Measurements from ENCODE around the gene IFNA7. TPM values are rescaled to one million over a fixed set of nuclear protein-coding genes. Genes with fewer than 3 reads are reported as not detected.
A peak's percentile ranks its signal among the peaks of the same experiment; 100 is the strongest.
"Not testable (repeated sequence)": the region's sequence is repeated elsewhere in the genome, so short reads cannot be mapped to it uniquely, and the experiment has no call there.

The IFNA7 gene
- total RNA-seq, 2 experiments from 2014 or later, result not detected

GRCh38 chr9:21171351-21171750 lies 30.7 kb downstream of the IFNA7 start:
- Mint-ChIP-seq H3K36me3 (ENCODE audit: low read depth) (no peaks in the 10 kb centered on the region), H3K4me3 (no peak overlapping the region), H3K4me1 (ENCODE audit: low read depth) (no peaks in the 10 kb centered on the region), H3K9me3 (no peaks in the 10 kb centered on the region), H3K27me3 (ENCODE audit: low read depth) (peaks cover 5% of the 10 kb centered on the region), H3K27ac (no peak overlapping the region)
- intact Hi-C loops (cut with micrococcal nuclease), result no loop called here
- CTCF ChIA-PET, result no interaction called here
- DNase-seq, result no peak

- H3K4me3 Mint-ChIP-seq; H3K4me1 Mint-ChIP-seq (ENCODE audit: low read depth); intact Hi-C loops (cut with micrococcal nuclease); H3K9me3 Mint-ChIP-seq; H3K27me3 Mint-ChIP-seq (ENCODE audit: low read depth); DNase-seq; H3K36me3 Mint-ChIP-seq (ENCODE audit: low read depth); CTCF ChIA-PET; H3K27ac Mint-ChIP-seq: not testable (repeated sequence)
Observed at GRCh38 chr9:21166560-21166959, 35.4 kb downstream of the IFNA7 start, which contains the start of gene IFNA21. IFNA21 (minus strand) TSS chr9:21166660; CDS start chr9:21166612, 48 bp downstream.

- no peak for DNase-seq
- CTCF ChIA-PET, result no interaction called here
- Mint-ChIP-seq H3K27me3 (ENCODE audit: low read depth) (peaks cover 2% of the 10 kb centered on the region), H3K36me3 (ENCODE audit: low read depth) (no peaks in the 10 kb centered on the region), H3K4me3 (no peak overlapping the region), H3K4me1 (ENCODE audit: low read depth) (peaks cover 17% of the 10 kb centered on the region), H3K27ac (no peak overlapping the region), H3K9me3 (peaks cover 3% of the 10 kb centered on the region)
- intact Hi-C loops (cut with micrococcal nuclease), result no loop called here
Observed at GRCh38 chr9:21165516-21165915, 36.5 kb downstream of the IFNA7 start.

GRCh38 chr9:21160178-21160577 lies 41.8 kb downstream of the IFNA7 start:
- Mint-ChIP-seq H3K27ac (no peak overlapping the region), H3K9me3 (peaks cover 4% of the 10 kb centered on the region), H3K27me3 (ENCODE audit: low read depth) (no peaks in the 10 kb centered on the region), H3K4me1 (ENCODE audit: low read depth) (peaks cover 25% of the 10 kb centered on the region), H3K36me3 (ENCODE audit: low read depth) (no peaks in the 10 kb centered on the region), H3K4me3 (no peak overlapping the region)
- CTCF ChIA-PET, result interaction anchor here (0.8 to 1.5 kb wide), 2 partner anchors 18 to 23 kb away, joined by 3 to 4 read pairs; partner anchors contain the start of gene IFNW1
- DNase-seq, result peak; percentile 51
- intact Hi-C loops (cut with micrococcal nuclease), result no loop called here

DNA sequence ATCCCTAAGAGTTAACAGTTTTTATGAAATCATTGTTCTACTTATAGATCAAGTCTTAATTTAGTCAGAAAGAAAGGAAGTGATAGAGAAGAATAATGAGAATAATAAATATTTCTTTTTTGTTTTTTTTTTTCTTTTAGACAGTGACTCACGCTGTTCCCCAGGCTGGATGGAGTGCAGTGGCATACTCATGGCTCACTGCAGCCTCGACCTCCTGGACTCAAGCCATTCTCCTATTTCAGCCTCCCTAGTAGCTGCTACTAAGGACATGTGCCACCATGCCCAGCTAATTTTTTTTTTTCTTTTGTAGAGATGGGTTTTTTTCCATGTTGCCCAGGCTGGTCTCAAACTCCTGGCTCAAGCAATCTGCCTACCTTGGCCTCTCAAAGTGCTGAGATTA lies 46.5 kb downstream of the IFNA7 start:
- intact Hi-C loops (cut with micrococcal nuclease), result no loop called here

GRCh38 chr9:21154018-21154608 lies 47.9 kb downstream of the IFNA7 start:
- CTCF ChIA-PET, result interaction anchor here (0.9 kb wide), 1 partner anchor 29 kb away, joined by 4 read pairs; no protein-coding TSS in a partner anchor
- Mint-ChIP-seq H3K36me3 (ENCODE audit: low read depth) (peaks cover under 1% of the 10 kb centered on the region), H3K27ac (no peak overlapping the region), H3K4me3 (no peak overlapping the region), H3K4me1 (ENCODE audit: low read depth) (peaks cover 4% of the 10 kb centered on the region), H3K9me3 (peaks cover 3% of the 10 kb centered on the region), H3K27me3 (ENCODE audit: low read depth) (peaks cover 2% of the 10 kb centered on the region)
- intact Hi-C loops (cut with micrococcal nuclease), result loop anchor here (5.0 kb wide), 1 partner anchor 243 kb away; no protein-coding TSS in a partner anchor
- no peak for DNase-seq

More for the DNA sequence above, 46.5 kb downstream of the IFNA7 start:
- Mint-ChIP-seq H3K27ac (no peak overlapping the region), H3K4me1 (ENCODE audit: low read depth) (peaks cover 11% of the 10 kb centered on the region), H3K36me3 (ENCODE audit: low read depth) (no peaks in the 10 kb centered on the region), H3K9me3 (peaks cover 1% of the 10 kb centered on the region), H3K4me3 (no peak overlapping the region), H3K27me3 (ENCODE audit: low read depth) (no peaks in the 10 kb centered on the region)
- no peak for DNase-seq
- CTCF ChIA-PET, result interaction anchor here (1.9 kb wide), 1 partner anchor 40 kb away, joined by 4 read pairs; no protein-coding TSS in a partner anchor

DNA sequence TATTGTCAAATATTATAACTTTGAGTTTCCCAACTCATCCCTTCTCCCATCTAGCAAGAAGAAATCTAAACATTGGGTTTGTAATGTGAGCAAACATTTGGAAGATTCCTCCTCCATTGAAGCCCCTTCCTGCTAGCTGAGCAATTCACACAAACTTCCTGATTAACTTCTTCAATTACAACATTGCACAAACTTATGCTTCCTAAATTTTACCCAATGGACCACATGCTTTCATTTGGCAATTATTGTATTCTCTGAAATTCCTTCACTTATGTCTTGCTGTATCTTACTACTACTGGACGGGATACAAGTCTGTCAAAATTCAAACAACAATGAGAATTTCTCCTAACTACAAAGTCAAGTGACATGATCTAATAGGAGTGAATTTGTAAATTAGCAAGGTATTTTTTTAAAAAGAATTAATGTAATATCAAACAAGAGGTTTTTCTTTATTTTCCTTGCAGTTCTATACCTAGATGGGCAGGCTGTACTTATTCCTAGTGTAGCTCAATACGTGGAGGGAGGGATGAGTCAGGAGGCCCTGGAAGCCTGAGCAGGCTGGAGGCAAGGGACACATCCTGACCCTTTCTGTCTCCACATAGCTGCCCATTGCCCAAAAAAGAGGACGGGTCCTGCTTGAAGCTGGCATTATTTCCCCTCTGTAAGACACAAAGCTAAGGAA lies 48.5 kb downstream of the IFNA7 start:
- Mint-ChIP-seq H3K27me3 (ENCODE audit: low read depth) (peaks cover 2% of the 10 kb centered on the region), H3K4me3 (no peak overlapping the region), H3K4me1 (ENCODE audit: low read depth) (peaks cover 4% of the 10 kb centered on the region), H3K9me3 (peaks cover 8% of the 10 kb centered on the region), H3K36me3 (ENCODE audit: low read depth) (peaks cover 3% of the 10 kb centered on the region), H3K27ac (no peak overlapping the region)
- CTCF ChIA-PET, result interaction anchor here (0.9 kb wide), 1 partner anchor 29 kb away, joined by 4 read pairs; no protein-coding TSS in a partner anchor
- DNase-seq, result no peak
- intact Hi-C loops (cut with micrococcal nuclease), result loop anchor here (5.0 kb wide), 1 partner anchor 244 kb away; no protein-coding TSS in a partner anchor

Other genes starting within 250 kb of the IFNA7 start
- gene HACD4, start 170.6 kb downstream of the IFNA7 start, total RNA-seq, result 1 to 10 TPM; 1.1 to 1.6 TPM
- gene IFNB1, start 124.3 kb downstream of the IFNA7 start, total RNA-seq, result under 1 TPM; 0.44 to 0.57 TPM
- not detected for gene IFNW1, start 60.4 kb downstream of the IFNA7 start, total RNA-seq
- gene IFNA21, start 35.5 kb downstream of the IFNA7 start, total RNA-seq, result not detected
- gene IFNA4, start 14.6 kb downstream of the IFNA7 start, total RNA-seq, result not detected
- not detected for gene IFNA10, start 4.9 kb upstream of the IFNA7 start, total RNA-seq
- gene IFNA16, start 15.1 kb upstream of the IFNA7 start, total RNA-seq, result not detected
- not detected for gene IFNA17, start 26.0 kb upstream of the IFNA7 start, total RNA-seq
- gene IFNA14, start 37.8 kb upstream of the IFNA7 start, total RNA-seq, result not detected
- gene IFNA5, start 103.1 kb upstream of the IFNA7 start, total RNA-seq, result not detected
- gene KLHL9, start 133.2 kb upstream of the IFNA7 start, total RNA-seq, result 10 to 100 TPM; 17.5 to 18.3 TPM
- gene IFNA6, start 148.7 kb upstream of the IFNA7 start, total RNA-seq, result not detected
- gene IFNA13, start 165.9 kb upstream of the IFNA7 start, total RNA-seq, result not detected
- not detected for gene IFNA2, start 183.2 kb upstream of the IFNA7 start, total RNA-seq
- gene IFNA8, start 206.9 kb upstream of the IFNA7 start, total RNA-seq, result not detected
- not detected for gene IFNA1, start 238.2 kb upstream of the IFNA7 start, total RNA-seq

Data from activated naive CD4-positive, alpha-beta T cell treated with anti-CD3 and anti-CD28 coated beads for 36 hours (primary cell).